Adrenal gland (tissue), 5 donors: Measurements from ENCODE around the gene SLC22A3.

Experiments used
- CTCF ChIP-seq, 6 experiments: fragments of 450-650 bp in 4 of 6; fragments of 200-600 bp in 2 of 6; sonication (generic) in 1 of 6; IDR thresholded peaks; 1 replicate in 5 of 6; 2 replicates in 1 of 6; pipeline versions ENCODE4 v1.5.1 to v1.8.0; 2016 to 2021; ENCODE audit warnings: antibody characterized with exemption in 6 of 6, mild to moderate bottlenecking in 2 of 6, moderate library complexity in 1 of 6
- POLR2A ChIP-seq, 2 donors: fragments of 450-650 bp; IDR thresholded peaks; one replicate each; pipeline ENCODE4 v1.6.1; 2017; ENCODE audit warnings: antibody characterized with exemption in 2 of 2, mild to moderate bottlenecking in 2 of 2, moderate library complexity in 1 of 2
- donor health status: DM: no; HTN: no; CAD: no.

DNA sequence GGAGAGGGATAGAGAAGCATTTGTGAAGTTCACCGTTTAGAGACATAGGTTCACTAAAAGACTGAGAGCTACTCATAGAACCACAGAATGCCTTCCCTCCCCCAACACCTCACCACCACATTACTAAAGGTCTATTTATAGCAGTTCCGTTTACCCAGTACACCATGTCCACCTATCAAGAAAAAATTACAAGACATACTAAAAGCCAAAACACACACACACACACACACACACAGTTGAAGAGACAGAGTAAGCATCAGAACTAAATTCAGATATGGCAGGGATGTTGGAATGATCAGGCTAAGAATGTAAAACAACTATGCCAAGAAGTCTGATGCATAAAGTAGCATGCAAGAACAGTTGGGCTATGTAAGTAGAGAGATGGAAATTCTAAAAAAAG, 52.3 kb downstream of the SLC22A3 start:
- TF ChIP-seq POLR2A (IDR thresholded peaks at IDR 0.05) (no peak), CTCF (IDR thresholded peaks at IDR 0.05) (no peak)
